HG03280 (cell line): ENCODE measurements around the gene JMJD8.

Experiments
- ATAC-seq: cut with Tn5 transposase; IDR thresholded peaks from one replicate; pipeline ENCODE4 v1.9.1; 2021; ENCODE audit warnings: mild to moderate bottlenecking, moderate library complexity; ENCODE audit not compliant: unreplicated experiment

JMJD8 gene

GRCh38 chr16:710500-711075 is 26.5 kb upstream of the JMJD8 start:
- ATAC-seq, result no peak

- ATAC-seq, result no peak
Measured at GRCh38 chr16:709566-710499, 25.7 kb upstream of the JMJD8 start.

GRCh38 chr16:708959-709358 is 24.8 kb upstream of the JMJD8 start:
- ATAC-seq, result no peak

- ATAC-seq, result no peak
Measured at GRCh38 chr16:708019-708418, 23.9 kb upstream of the JMJD8 start.

- ATAC-seq, result no peak
Measured at GRCh38 chr16:707062-707538, 23.0 kb upstream of the JMJD8 start.

GRCh38 chr16:706189-707061 is 22.3 kb upstream of the JMJD8 start:
- no peak for ATAC-seq

- no peak for ATAC-seq
Measured at GRCh38 chr16:705431-706188, 21.5 kb upstream of the JMJD8 start, which contains the start of gene FBXL16. Gene FBXL16 (minus strand): TSS chr16:705801. CDS start chr16:697405, 8,396 bp downstream.

GRCh38 chr16:704552-705380 is 20.6 kb upstream of the JMJD8 start:
- ATAC-seq, result no peak

- ATAC-seq, result no peak
Measured at GRCh38 chr16:704047-704446, 19.9 kb upstream of the JMJD8 start.

- no peak for ATAC-seq
Measured at GRCh38 chr16:703406-703805, 19.3 kb upstream of the JMJD8 start.

GRCh38 chr16:702341-702740 is 18.2 kb upstream of the JMJD8 start:
- ATAC-seq, result no peak

- no peak for ATAC-seq
Measured at GRCh38 chr16:700684-701584, 16.8 kb upstream of the JMJD8 start.

- no peak for ATAC-seq
Measured at GRCh38 chr16:698911-699671, 15.0 kb upstream of the JMJD8 start.

GRCh38 chr16:695355-696089 is 11.4 kb upstream of the JMJD8 start:
- ATAC-seq, result no peak

GRCh38 chr16:694863-695354 is 10.8 kb upstream of the JMJD8 start:
- ATAC-seq, result no peak

GRCh38 chr16:694187-694862 is 10.2 kb upstream of the JMJD8 start:
- ATAC-seq, result no peak
